ENCODE results near the gene ZNF92. TPM values are rescaled to one million over a fixed set of nuclear protein-coding genes. Genes with fewer than 3 reads are reported as not detected.

The ZNF92 gene
- total and polyA plus RNA-seq, 2 of the 13 experiments (the other 11 are each of a cell fraction or from before 2014, with no cell fraction given), result 4.0 to 13.2 TPM

DNA sequence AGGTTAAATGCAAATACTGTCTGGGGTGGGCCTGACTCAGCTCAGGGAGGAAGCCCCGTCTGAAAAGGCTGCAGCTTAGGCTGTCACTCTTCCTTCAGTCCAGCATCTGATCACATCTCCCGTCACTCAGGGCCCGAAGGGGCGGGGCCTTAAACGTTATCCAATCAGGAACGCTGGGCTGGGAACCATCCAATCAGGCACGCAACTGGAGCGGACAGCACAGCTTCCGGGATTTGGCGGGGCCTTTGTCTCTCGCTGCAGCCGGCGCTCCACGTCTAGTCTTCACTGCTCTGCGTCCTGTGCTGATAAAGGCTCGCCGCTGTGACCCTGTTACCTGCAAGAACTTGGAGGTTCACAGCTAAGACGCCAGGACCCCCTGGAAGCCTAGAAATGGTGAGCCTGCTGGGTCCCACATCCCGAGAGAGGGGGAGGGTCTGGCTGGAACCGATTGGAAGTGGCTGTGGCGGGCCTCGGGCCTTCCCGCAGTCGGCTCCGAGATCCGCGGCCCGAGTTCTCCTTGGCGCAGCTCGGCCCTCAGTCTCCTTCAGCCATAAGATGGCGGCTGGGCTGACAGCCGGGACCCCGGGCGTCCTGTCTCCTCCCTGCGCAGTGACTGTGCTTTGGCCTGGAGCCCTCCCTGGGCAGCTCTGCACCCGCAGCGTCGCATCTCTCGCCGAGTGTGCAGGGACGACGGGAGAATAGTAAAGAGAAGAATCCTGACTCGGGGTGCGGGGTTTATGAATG, at the start of gene ZNF92 (continued):
- TF ChIP-seq KIAA2018 (CRISPR knock-in tag; IDR thresholded peaks at IDR 0.05; ENCODE audit: borderline replicate concordance), result no peak
- peak; percentile 64; the same call in 1 of the 2 replicates for TF ChIP-seq ZNF253 (CRISPR knock-in tag; IDR thresholded peaks at IDR 0.05; ENCODE audit: borderline replicate concordance)
- TF ChIP-seq MNT (IDR thresholded peaks at IDR 0.05), result no peak
- TF ChIP-seq, protein P1, sequence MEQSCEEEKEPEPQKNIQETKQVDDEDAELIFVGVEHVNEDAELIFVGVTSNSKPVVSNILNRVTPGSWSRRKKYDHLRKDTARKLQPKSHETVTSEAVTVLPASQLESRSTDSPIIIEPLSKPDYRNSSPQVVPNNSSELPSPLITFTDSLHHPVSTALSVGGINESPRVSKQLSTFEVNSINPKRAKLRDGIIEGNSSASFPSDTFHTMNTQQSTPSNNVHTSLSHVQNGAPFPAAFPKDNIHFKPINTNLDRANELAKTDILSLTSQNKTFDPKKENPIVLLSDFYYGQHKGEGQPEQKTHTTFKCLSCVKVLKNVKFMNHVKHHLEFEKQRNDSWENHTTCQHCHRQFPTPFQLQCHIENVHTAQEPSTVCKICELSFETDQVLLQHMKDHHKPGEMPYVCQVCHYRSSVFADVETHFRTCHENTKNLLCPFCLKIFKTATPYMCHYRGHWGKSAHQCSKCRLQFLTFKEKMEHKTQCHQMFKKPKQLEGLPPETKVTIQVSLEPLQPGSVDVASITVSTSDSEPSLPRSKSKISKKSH (CRISPR knock-in tag; IDR thresholded peaks at IDR 0.05; ENCODE audit: borderline replicate concordance), result peak; percentile 95
- no peak for TF ChIP-seq ZNF441 (CRISPR knock-in tag; IDR thresholded peaks at IDR 0.05; ENCODE audit: borderline replicate concordance)
- TF ChIP-seq THAP7 (CRISPR knock-in tag; IDR thresholded peaks at IDR 0.05), result no peak
- TF ChIP-seq ZNF629 (CRISPR knock-in tag; conservative IDR thresholded peaks at IDR 0.05), result 0 out of 2 replicates have a peak, but pooled peaks have one; percentile 11
- TF ChIP-seq ZNF609 (CRISPR knock-in tag; IDR thresholded peaks at IDR 0.05; ENCODE audit: borderline replicate concordance), result peak; percentile 66; the same call in 1 of the 2 replicates
- no peak for TF ChIP-seq WIZ (CRISPR knock-in tag; IDR thresholded peaks at IDR 0.05)
- TF ChIP-seq ETV6 (CRISPR knock-in tag; conservative IDR thresholded peaks at IDR 0.05), result no peak
